SK-N-SH (cell line): ENCODE data around the gene SMAD4.

Experiments used
- USF1 ChIP-seq: IDR thresholded peaks from 2 replicates; pipeline ENCODE4 v1.4.0; 2012; ENCODE audit warnings: low read depth, borderline replicate concordance
- TF ChIP-seq, protein P1 (sequence below): fragments of 200-600 bp; sonication (generic); IDR thresholded peaks from 2 replicates; pipeline ENCODE4 v1.6.1; 2017; ENCODE audit warnings: antibody characterized with exemption, mild to moderate bottlenecking, moderate library complexity

- no peak for TF ChIP-seq USF1
- TF ChIP-seq, protein P1, sequence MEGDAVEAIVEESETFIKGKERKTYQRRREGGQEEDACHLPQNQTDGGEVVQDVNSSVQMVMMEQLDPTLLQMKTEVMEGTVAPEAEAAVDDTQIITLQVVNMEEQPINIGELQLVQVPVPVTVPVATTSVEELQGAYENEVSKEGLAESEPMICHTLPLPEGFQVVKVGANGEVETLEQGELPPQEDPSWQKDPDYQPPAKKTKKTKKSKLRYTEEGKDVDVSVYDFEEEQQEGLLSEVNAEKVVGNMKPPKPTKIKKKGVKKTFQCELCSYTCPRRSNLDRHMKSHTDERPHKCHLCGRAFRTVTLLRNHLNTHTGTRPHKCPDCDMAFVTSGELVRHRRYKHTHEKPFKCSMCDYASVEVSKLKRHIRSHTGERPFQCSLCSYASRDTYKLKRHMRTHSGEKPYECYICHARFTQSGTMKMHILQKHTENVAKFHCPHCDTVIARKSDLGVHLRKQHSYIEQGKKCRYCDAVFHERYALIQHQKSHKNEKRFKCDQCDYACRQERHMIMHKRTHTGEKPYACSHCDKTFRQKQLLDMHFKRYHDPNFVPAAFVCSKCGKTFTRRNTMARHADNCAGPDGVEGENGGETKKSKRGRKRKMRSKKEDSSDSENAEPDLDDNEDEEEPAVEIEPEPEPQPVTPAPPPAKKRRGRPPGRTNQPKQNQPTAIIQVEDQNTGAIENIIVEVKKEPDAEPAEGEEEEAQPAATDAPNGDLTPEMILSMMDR = no peak
Measured at GRCh38 chr18:51028201-51028805, 1.7 kb upstream of the SMAD4 start.
